ENCODE measurements around the gene CD1B.

GRCh38 chr1:158310623-158311022 is 20.7 kb downstream of the CD1B start:
- TF ChIP-seq, protein P1, sequence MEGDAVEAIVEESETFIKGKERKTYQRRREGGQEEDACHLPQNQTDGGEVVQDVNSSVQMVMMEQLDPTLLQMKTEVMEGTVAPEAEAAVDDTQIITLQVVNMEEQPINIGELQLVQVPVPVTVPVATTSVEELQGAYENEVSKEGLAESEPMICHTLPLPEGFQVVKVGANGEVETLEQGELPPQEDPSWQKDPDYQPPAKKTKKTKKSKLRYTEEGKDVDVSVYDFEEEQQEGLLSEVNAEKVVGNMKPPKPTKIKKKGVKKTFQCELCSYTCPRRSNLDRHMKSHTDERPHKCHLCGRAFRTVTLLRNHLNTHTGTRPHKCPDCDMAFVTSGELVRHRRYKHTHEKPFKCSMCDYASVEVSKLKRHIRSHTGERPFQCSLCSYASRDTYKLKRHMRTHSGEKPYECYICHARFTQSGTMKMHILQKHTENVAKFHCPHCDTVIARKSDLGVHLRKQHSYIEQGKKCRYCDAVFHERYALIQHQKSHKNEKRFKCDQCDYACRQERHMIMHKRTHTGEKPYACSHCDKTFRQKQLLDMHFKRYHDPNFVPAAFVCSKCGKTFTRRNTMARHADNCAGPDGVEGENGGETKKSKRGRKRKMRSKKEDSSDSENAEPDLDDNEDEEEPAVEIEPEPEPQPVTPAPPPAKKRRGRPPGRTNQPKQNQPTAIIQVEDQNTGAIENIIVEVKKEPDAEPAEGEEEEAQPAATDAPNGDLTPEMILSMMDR (IDR thresholded peaks at IDR 0.05) = no peak
- TF ChIP-seq ZFX (IDR thresholded peaks at IDR 0.05; ENCODE audit: borderline replicate concordance) = no peak
